ENCODE results near the gene TGFB2.

The TGFB2 gene

GRCh38 chr1:218336328-218336727 is 8.8 kb upstream of the TGFB2 start:
- no peak for DNase-seq

- no peak for DNase-seq
Observed at GRCh38 chr1:218339267-218339831, 5.8 kb upstream of the TGFB2 start.

- no peak for DNase-seq
Observed at GRCh38 chr1:218341325-218341724, 3.8 kb upstream of the TGFB2 start.

- DNase-seq, result no peak
Observed at GRCh38 chr1:218342091-218342490, 3.0 kb upstream of the TGFB2 start.

- no peak for DNase-seq
Observed at GRCh38 chr1:218345673-218346390, 696 bp downstream of the TGFB2 start.

GRCh38 chr1:218346391-218347204 is 1.5 kb downstream of the TGFB2 start:
- no peak for DNase-seq

- DNase-seq, result no peak
Observed at GRCh38 chr1:218347336-218347722, 2.2 kb downstream of the TGFB2 start.

GRCh38 chr1:218347723-218348627 is 2.8 kb downstream of the TGFB2 start:
- DNase-seq, result no peak

- no peak for DNase-seq
Observed at GRCh38 chr1:218348628-218349071, 3.5 kb downstream of the TGFB2 start.

GRCh38 chr1:218349348-218350034 is 4.4 kb downstream of the TGFB2 start:
- no peak for DNase-seq

- no peak for DNase-seq
Observed at GRCh38 chr1:218350035-218350525, 4.9 kb downstream of the TGFB2 start.

- DNase-seq, result no peak
Observed at GRCh38 chr1:218350801-218351266, 5.7 kb downstream of the TGFB2 start.

- DNase-seq, result no peak
Observed at GRCh38 chr1:218351391-218352074, 6.4 kb downstream of the TGFB2 start.

- no peak for DNase-seq
Observed at GRCh38 chr1:218352075-218352438, 6.9 kb downstream of the TGFB2 start.

GRCh38 chr1:218353656-218354055 is 8.5 kb downstream of the TGFB2 start:
- DNase-seq, result no peak

GRCh38 chr1:218355278-218355677 is 10.1 kb downstream of the TGFB2 start:
- no peak for DNase-seq

GRCh38 chr1:218357211-218357892 is 12.2 kb downstream of the TGFB2 start:
- no peak for DNase-seq

GRCh38 chr1:218357893-218358232 is 12.7 kb downstream of the TGFB2 start:
- DNase-seq, result no peak

GRCh38 chr1:218361298-218362065 is 16.3 kb downstream of the TGFB2 start:
- DNase-seq, result no peak
